Stomach (tissue), 9 donors: ENCODE results near the gene METTL16. TPM values are rescaled to one million over a fixed set of nuclear protein-coding genes. Genes with fewer than 3 reads are reported as not detected.

Source experiments
- DNase-seq, 2 donors: peaks; one replicate each; pipeline versions ENCODE4 v3.0.0 to v3.0.0-alpha.2; 2013 to 2019
- H3K27ac ChIP-seq, 5 donors: fragments of 200-600 bp in 4 of 5; sonication (generic) in 4 of 5; one replicate each; pipeline ENCODE4 v1.5.1; 2013 to 2019; ENCODE audit warnings: mild to moderate bottlenecking in 1 of 5, moderate library complexity in 1 of 5
- H3K27me3 ChIP-seq, 3 donors: fragments of 200-600 bp; sonication (generic); one replicate each; pipeline ENCODE4 v1.5.1; 2017 to 2019; ENCODE audit warnings: mixed run types in 1 of 3
- H3K36me3 ChIP-seq, 4 donors: fragments of 200-600 bp; sonication (generic); 1 replicate in 3 of 4; 2 replicates in 1 of 4; pipeline ENCODE4 v1.5.1; 2016 to 2019
- H3K4me1 ChIP-seq, 4 donors: fragments of 200-600 bp; sonication (generic); one replicate each; pipeline ENCODE4 v1.5.1; 2016 to 2019
- H3K4me3 ChIP-seq, 4 donors: fragments of 200-600 bp; sonication (generic) in 3 of 4; one replicate each; pipeline ENCODE4 v1.5.1; 2016 to 2019; ENCODE audit warnings: mild to moderate bottlenecking in 1 of 4
- H3K9me3 ChIP-seq, 4 donors: fragments of 200-600 bp; sonication (generic); one replicate each; pipeline ENCODE4 v1.5.1; 2016 to 2019
- CTCF ChIP-seq, 7 experiments: fragments of 450-650 bp in 4 of 7; fragments of 200-600 bp in 3 of 7; sonication (generic) in 3 of 7; IDR thresholded peaks; one replicate each; pipeline ENCODE4 v1.5.1; 2016 to 2019; ENCODE audit warnings: antibody characterized with exemption in 7 of 7, control low read depth in 2 of 7, mild to moderate bottlenecking in 1 of 7
- EP300 ChIP-seq: sonication (generic); formaldehyde crosslinking; IDR thresholded peaks from one replicate; pipeline ENCODE4 v1.6.1; 2017; ENCODE audit warnings: antibody characterized with exemption
- POLR2A ChIP-seq, 4 donors: fragments of 450-650 bp; IDR thresholded peaks; one replicate each; pipeline ENCODE4 v1.6.1; 2016; ENCODE audit warnings: antibody characterized with exemption in 4 of 4, control low read depth in 2 of 4, mild to moderate bottlenecking in 1 of 4, moderate library complexity in 1 of 4
- POLR2AphosphoS5 ChIP-seq, 3 donors: sonication (generic); formaldehyde crosslinking; IDR thresholded peaks; one replicate each; pipeline ENCODE4 v1.6.1; 2016; ENCODE audit warnings: antibody characterized with exemption in 3 of 3
- whole genome bisulfite sequencing, 5 donors: extraction: QIAGEN DNeasy Blood & Tissue Kit in 3 of 5; methylation state at CpG; one replicate each; pipeline versions ENCODE4 v1.1.5 to v1.1.7; 2013 to 2018; 5-methylcytosine and 5-hydroxymethylcytosine counted together
- intact Hi-C: fragments of 100-400 bp; cut with DNase I; formaldehyde crosslinking; loops from one replicate; pipeline ENCODE4 v1.15.1; 2023; ENCODE audit warnings: low total_unique reads
- polyA plus RNA-seq, 3 donors: library from polyadenylated mRNA; stranded (reverse); fragments of 200-250 nt; gene quantifications; one replicate each; pipeline ENCODE4 v1.2.3, GENCODE V29; 2013
- total RNA-seq, 5 donors: library from RNA; depleted of rRNA; stranded (reverse); fragments of >200 nt; gene quantifications; one replicate each; pipeline versions ENCODE4 v1.1.0 to v1.2.3, GENCODE V29; 2014 to 2016
- donor health status: healthy with polysubstance abuse.
- donor health status: Bipolar disorder and iron deficiency.
- donor health status: healthy.

The METTL16 gene
- total and polyA plus RNA-seq, 8 donors = 11.3 to 108 (median 16.6) TPM

- H3K4me1 ChIP-seq = no peaks in the 10 kb centered on the region
- WGBS, 5 donors = 95 to 97% (median 96%) methylated on average over 14 of the region's 14 CpGs
- no peak for TF ChIP-seq POLR2A (IDR thresholded peaks at IDR 0.05)
- no peak for TF ChIP-seq EP300
- TF ChIP-seq CTCF (IDR thresholded peaks at IDR 0.05) = no peak
- no peak for TF ChIP-seq POLR2AphosphoS5 (IDR thresholded peaks at IDR 0.05)
- no peak for DNase-seq
- no peaks in the 10 kb centered on the region for H3K9me3 ChIP-seq
- intact Hi-C loops = no loop called here
- H3K27me3 ChIP-seq = no peaks in the 10 kb centered on the region
- H3K27ac ChIP-seq = no peak overlapping the region
- no peak overlapping the region for H3K4me3 ChIP-seq
- peaks cover 26 to 86% (median 74%) of the 10 kb centered on the region in 4 donors for H3K36me3 ChIP-seq
Observed at GRCh38 chr17:2475056-2475455, 36.6 kb downstream of the METTL16 start.

GRCh38 chr17:2474371-2474770, 37.3 kb downstream of the METTL16 start:
- DNase-seq = no peak
- Histone ChIP-seq H3K27ac (no peak overlapping the region), H3K36me3 (peaks cover 26 to 88% (median 81%) of the 10 kb centered on the region in 4 donors), H3K4me1 (no peaks in the 10 kb centered on the region), H3K9me3 (no peaks in the 10 kb centered on the region), H3K27me3 (no peaks in the 10 kb centered on the region), H3K4me3 (no peak overlapping the region)
- 89 to 98% (median 95%) methylated on average over 9 of the region's 9 CpGs for WGBS, 5 donors
- intact Hi-C loops = no loop called here
- TF ChIP-seq EP300 (no peak), POLR2AphosphoS5 (IDR thresholded peaks at IDR 0.05) (no peak), POLR2A (IDR thresholded peaks at IDR 0.05) (no peak), CTCF (IDR thresholded peaks at IDR 0.05) (no peak)

GRCh38 chr17:2468270-2468669, 43.4 kb downstream of the METTL16 start:
- H3K27ac ChIP-seq = no peak overlapping the region
- H3K4me3 ChIP-seq = no peak overlapping the region
- 75 to 93% (median 88%) methylated on average over 4 of the region's 4 CpGs for WGBS, 5 donors
- H3K27me3 ChIP-seq = no peaks in the 10 kb centered on the region
- H3K9me3 ChIP-seq = no peaks in the 10 kb centered on the region
- DNase-seq = no peak
- H3K36me3 ChIP-seq = peaks cover 14 to 98% (median 81%) of the 10 kb centered on the region in 4 donors
- H3K4me1 ChIP-seq = no peaks in the 10 kb centered on the region
- intact Hi-C loops = no loop called here
- TF ChIP-seq EP300 (no peak), CTCF (IDR thresholded peaks at IDR 0.05) (no peak), POLR2AphosphoS5 (IDR thresholded peaks at IDR 0.05) (no peak), POLR2A (IDR thresholded peaks at IDR 0.05) (no peak)

GRCh38 chr17:2466931-2467330, 44.8 kb downstream of the METTL16 start:
- no peak for TF ChIP-seq EP300
- TF ChIP-seq POLR2A (IDR thresholded peaks at IDR 0.05) = no peak
- no peak for TF ChIP-seq POLR2AphosphoS5 (IDR thresholded peaks at IDR 0.05)
- no peak for TF ChIP-seq CTCF (IDR thresholded peaks at IDR 0.05)

More at GRCh38 chr17:2466931-2467330, 44.8 kb downstream of the METTL16 start:
- no peak for DNase-seq
- no peak overlapping the region for H3K27ac ChIP-seq
- 89 to 97% (median 91%) methylated on average over 12 of the region's 12 CpGs for WGBS, 5 donors
- intact Hi-C loops = no loop called here
- no peaks in the 10 kb centered on the region for H3K4me1 ChIP-seq
- H3K4me3 ChIP-seq = no peak overlapping the region
- H3K9me3 ChIP-seq = no peaks in the 10 kb centered on the region
- peaks cover 17 to 98% (median 81%) of the 10 kb centered on the region in 4 donors for H3K36me3 ChIP-seq
- H3K27me3 ChIP-seq = no peaks in the 10 kb centered on the region
